ENCODE results near the gene LYPLAL1. TPM values are rescaled to one million over a fixed set of nuclear protein-coding genes. Genes with fewer than 3 reads are reported as not detected.

LYPLAL1 gene
- total RNA-seq, 4 donors from 2014 or later: 25.6 to 64.9 (median 49.9) TPM

DNA sequence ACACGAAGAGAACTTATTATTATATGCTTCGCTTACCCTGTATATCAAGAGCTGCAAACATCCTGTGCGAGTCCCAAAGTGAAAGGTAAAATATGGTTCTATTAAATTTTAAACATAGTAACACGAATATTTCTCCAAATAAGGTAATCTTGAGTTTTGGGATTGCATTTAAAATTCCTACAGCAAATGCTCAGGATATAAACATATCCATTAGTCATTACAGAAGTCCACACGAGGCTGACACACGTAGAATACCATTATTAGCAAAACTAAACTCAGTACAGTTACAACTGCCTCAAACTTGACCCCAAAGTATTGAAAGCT, 282 bp upstream of the LYPLAL1 start:
- Histone ChIP-seq H3K36me3 (no peaks in the 10 kb centered on the region), H3K4me3 (peak overlapping the region; percentile 75 to 76), H3K9me3 (no peaks in the 10 kb centered on the region), H3K4me1 (no peaks in the 10 kb centered on the region), H3K27me3 (no peaks in the 10 kb centered on the region), H3K27ac (peak overlapping the region; percentile 95 to 97)
- intact Hi-C loops (cut with DNase I; ENCODE audit: low total_unique reads): no loop called here
- TF ChIP-seq POLR2A (IDR thresholded peaks at IDR 0.05): no peak
- TF ChIP-seq, protein P1, sequence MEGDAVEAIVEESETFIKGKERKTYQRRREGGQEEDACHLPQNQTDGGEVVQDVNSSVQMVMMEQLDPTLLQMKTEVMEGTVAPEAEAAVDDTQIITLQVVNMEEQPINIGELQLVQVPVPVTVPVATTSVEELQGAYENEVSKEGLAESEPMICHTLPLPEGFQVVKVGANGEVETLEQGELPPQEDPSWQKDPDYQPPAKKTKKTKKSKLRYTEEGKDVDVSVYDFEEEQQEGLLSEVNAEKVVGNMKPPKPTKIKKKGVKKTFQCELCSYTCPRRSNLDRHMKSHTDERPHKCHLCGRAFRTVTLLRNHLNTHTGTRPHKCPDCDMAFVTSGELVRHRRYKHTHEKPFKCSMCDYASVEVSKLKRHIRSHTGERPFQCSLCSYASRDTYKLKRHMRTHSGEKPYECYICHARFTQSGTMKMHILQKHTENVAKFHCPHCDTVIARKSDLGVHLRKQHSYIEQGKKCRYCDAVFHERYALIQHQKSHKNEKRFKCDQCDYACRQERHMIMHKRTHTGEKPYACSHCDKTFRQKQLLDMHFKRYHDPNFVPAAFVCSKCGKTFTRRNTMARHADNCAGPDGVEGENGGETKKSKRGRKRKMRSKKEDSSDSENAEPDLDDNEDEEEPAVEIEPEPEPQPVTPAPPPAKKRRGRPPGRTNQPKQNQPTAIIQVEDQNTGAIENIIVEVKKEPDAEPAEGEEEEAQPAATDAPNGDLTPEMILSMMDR (IDR thresholded peaks at IDR 0.05): no peak
- DNase-seq: no peak

DNA sequence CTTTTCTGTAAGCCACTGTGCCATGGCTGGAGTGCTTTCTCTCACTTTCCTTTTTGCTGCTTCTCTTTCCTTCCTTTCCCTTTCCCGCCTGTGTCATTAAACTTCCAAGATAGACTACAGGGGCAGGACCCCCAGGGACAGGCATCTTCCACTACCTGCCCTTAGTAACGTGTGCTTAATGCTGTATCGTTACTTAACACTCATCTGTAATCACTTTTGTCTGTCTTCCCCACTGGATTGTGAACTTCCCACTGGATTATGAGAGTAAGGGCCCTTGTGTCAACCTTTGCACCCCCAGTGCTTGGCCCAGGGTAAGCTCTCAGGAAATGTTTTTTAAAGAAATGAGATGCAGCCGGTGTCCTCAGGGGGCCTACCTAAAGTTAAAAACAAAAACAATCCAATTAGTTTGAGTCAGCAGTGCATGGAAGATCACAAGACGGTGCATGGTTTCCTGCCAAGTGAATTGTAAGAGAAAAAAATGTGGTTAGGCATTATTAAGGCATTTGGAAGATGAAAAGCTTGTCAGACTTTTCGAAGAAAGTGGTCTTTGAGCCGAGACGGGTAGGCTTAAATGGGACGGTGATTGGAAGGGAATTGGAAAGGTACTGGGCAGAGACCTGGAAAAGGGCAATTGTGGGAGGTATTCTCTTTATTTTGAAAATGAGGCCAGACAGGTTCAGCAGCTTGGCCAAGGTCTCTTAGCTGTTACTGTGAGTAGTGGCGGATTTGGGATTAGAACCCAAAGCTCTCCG, 958 bp downstream of the LYPLAL1 start:
- H3K27ac ChIP-seq: peak overlapping the region; percentile 95 to 97
- no peaks in the 10 kb centered on the region for H3K27me3 ChIP-seq
- H3K9me3 ChIP-seq: no peaks in the 10 kb centered on the region
- no peaks in the 10 kb centered on the region for H3K4me1 ChIP-seq
- peak; percentile 30 to 57 for DNase-seq
- peak overlapping the region; percentile 75 to 76 for H3K4me3 ChIP-seq
- TF ChIP-seq POLR2A (IDR thresholded peaks at IDR 0.05): no peak
- TF ChIP-seq, protein P1 (IDR thresholded peaks at IDR 0.05): peak in 1 of 4 experiments; percentile 4
- H3K36me3 ChIP-seq: no peaks in the 10 kb centered on the region
- intact Hi-C loops (cut with DNase I; ENCODE audit: low total_unique reads): no loop called here

DNA sequence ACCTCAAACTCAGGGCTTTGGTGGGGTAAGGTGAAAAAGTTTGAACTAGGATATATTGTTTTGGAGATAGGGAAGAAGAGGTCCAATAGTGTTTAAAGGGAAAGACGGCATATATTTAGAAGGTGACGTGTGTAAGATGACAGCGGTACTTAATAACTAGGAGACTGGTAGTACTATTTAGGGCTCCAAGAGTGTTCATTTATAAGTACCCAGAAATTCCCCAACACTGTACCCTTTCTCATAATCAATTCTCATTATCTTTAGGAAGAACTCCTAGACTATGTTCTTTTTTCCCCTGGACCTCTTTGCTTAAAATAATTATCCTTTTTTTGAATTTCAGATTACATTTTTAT, 1.5 kb downstream of the LYPLAL1 start:
- H3K9me3 ChIP-seq: no peaks in the 10 kb centered on the region
- DNase-seq: no peak
- no peaks in the 10 kb centered on the region for H3K27me3 ChIP-seq
- no peaks in the 10 kb centered on the region for H3K36me3 ChIP-seq
- H3K4me1 ChIP-seq: no peaks in the 10 kb centered on the region
- TF ChIP-seq, protein P1 (IDR thresholded peaks at IDR 0.05): no peak
- no peak for TF ChIP-seq POLR2A (IDR thresholded peaks at IDR 0.05)
- H3K27ac ChIP-seq: peak overlapping the region; percentile 95 to 97
- intact Hi-C loops (cut with DNase I; ENCODE audit: low total_unique reads): no loop called here
- peak overlapping the region; percentile 75 to 76 for H3K4me3 ChIP-seq

DNA sequence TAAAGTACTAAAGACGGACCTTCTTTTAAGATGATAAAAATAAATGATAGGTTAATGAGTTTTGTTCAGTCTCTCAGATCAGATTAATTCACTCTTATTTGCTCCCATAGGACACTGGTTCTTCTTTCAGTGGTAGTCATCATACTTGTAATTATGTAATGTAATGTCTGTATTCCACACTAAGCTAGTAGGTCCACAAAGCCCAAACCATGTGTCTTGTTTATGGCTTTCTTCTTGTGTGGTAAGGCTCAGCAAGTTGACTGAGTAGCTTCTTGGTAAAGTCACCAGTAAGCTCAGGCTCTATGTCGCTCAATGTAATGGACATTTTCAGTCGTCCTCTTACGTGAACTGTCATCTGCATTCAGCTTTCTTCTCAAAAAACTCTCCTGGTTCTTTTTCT, 2.5 kb downstream of the LYPLAL1 start:
- TF ChIP-seq, protein P1 (IDR thresholded peaks at IDR 0.05): no peak
- TF ChIP-seq POLR2A (IDR thresholded peaks at IDR 0.05): no peak
- Histone ChIP-seq H3K4me1 (no peaks in the 10 kb centered on the region), H3K36me3 (no peaks in the 10 kb centered on the region), H3K9me3 (no peaks in the 10 kb centered on the region), H3K4me3 (no peak overlapping the region), H3K27ac (peak overlapping the region; percentile 95 to 97), H3K27me3 (no peaks in the 10 kb centered on the region)
- intact Hi-C loops (cut with DNase I; ENCODE audit: low total_unique reads): no loop called here
- DNase-seq: no peak

DNA sequence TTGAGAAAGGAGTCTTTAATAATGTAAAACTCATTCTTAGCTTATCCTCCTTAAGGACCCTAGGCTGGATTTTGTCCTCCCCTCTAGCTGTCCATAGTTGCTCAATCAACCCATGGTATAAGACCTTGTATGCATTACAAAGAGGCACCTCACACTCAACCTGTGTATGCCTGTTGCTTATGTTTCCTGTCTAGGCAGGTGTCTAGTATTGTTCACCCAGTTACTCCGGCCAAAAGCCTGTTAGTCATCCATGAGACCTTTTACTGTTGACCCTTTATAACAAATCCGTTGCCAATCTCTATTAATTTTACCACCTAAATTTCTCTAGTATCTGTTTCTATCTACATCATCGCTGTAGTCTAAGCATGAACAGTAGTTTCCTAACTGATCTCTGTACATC, 3.7 kb downstream of the LYPLAL1 start:
- Histone ChIP-seq H3K36me3 (no peaks in the 10 kb centered on the region), H3K4me1 (no peaks in the 10 kb centered on the region), H3K27me3 (no peaks in the 10 kb centered on the region), H3K4me3 (no peak overlapping the region), H3K9me3 (no peaks in the 10 kb centered on the region), H3K27ac (peak overlapping the region; percentile 7 to 97)
- no peak for TF ChIP-seq POLR2A (IDR thresholded peaks at IDR 0.05)
- TF ChIP-seq, protein P1 (IDR thresholded peaks at IDR 0.05): no peak
- no peak for DNase-seq
- intact Hi-C loops (cut with DNase I; ENCODE audit: low total_unique reads): no loop called here
